ENCODE data around the gene MIPEP. TPM values are rescaled to one million over a fixed set of nuclear protein-coding genes. Genes with fewer than 3 reads are reported as not detected.

MIPEP gene
- polyA plus RNA-seq, 2 of the 4 experiments (the other 2 are of a cell fraction), result 21.6 to 32.8 TPM

- POLR2A ChIA-PET, result no interaction called here
- TF ChIP-seq MYC (IDR thresholded peaks at IDR 0.05; ENCODE audit: borderline replicate concordance, low read length), result no peak
- no peak for TF ChIP-seq E2F6 (IDR thresholded peaks at IDR 0.05; ENCODE audit: borderline replicate concordance, low read depth)
- no peak for TF ChIP-seq KDM1A (IDR thresholded peaks at IDR 0.05; ENCODE audit: low read depth)
- TF ChIP-seq HDAC2 (IDR thresholded peaks at IDR 0.05), result no peak
- no peak for TF ChIP-seq NFE2L2 (conservative IDR thresholded peaks at IDR 0.05; ENCODE audit: low read length)
- no peak for TF ChIP-seq ESRRA (IDR thresholded peaks at IDR 0.05; ENCODE audit: borderline replicate concordance, low read length)
- no peak for TF ChIP-seq RNF2 (IDR thresholded peaks at IDR 0.05; ENCODE audit: borderline replicate concordance, low read depth)
- no peak for TF ChIP-seq MAZ (IDR thresholded peaks at IDR 0.05; ENCODE audit: borderline replicate concordance, low read depth, low read length)
- no peak for TF ChIP-seq NR3C1 (IDR thresholded peaks at IDR 0.05)
- TF ChIP-seq RCOR1 (IDR thresholded peaks at IDR 0.05; ENCODE audit: low read depth, low read length), result no peak
- TF ChIP-seq NPAS2 (CRISPR knock-in tag; IDR thresholded peaks at IDR 0.05; ENCODE audit: borderline replicate concordance), result no peak
- TF ChIP-seq FOXS1 (CRISPR knock-in tag; IDR thresholded peaks at IDR 0.05), result no peak
- no peak for TF ChIP-seq HOXB13 (CRISPR knock-in tag; IDR thresholded peaks at IDR 0.05; ENCODE audit: low read depth)
- no peak for TF ChIP-seq EHF (CRISPR knock-in tag; IDR thresholded peaks at IDR 0.05)
- no peak for TF ChIP-seq TP53 (CRISPR knock-in tag; IDR thresholded peaks at IDR 0.05)
- CTCF ChIA-PET, result interaction anchor here (1.7 to 2.8 kb wide), 3 partner anchors 14 to 131 kb away, joined by 5 to 9 read pairs (median 7); no protein-coding TSS in a partner anchor
- Histone ChIP-seq H3K4me3 (no peak overlapping the region), H3K9me3 (no peaks in the 10 kb centered on the region), H3K4me2 (no peak overlapping the region), H3K27ac (no peak overlapping the region), H3K4me1 (no peaks in the 10 kb centered on the region)
- ATAC-seq (no peak), DNase-seq (ENCODE audit: low read depth in 1 of 2, low spot score in 1 of 2) (no peak), FAIRE-seq (no peak)
- 44% methylated on average over 1 of the region's 1 CpG for WGBS (ENCODE audit: missing lambda C conversion rate)
Observed at GRCh38 chr13:23709536-23709935, 179.7 kb downstream of the MIPEP start.

- H3K27ac ChIP-seq, result no peak overlapping the region
- ChIA-PET CTCF (interaction anchor here (0.6 to 2.8 kb wide), 17 partner anchors 9 to 241 kb away, joined by 3 to 11 read pairs (median 4); no protein-coding TSS in a partner anchor), POLR2A (no interaction called here)
- no peak overlapping the region for H3K4me3 ChIP-seq
- WGBS (ENCODE audit: missing lambda C conversion rate), result 62% methylated on average over 3 of the region's 3 CpGs
- no peak for FAIRE-seq
- no peak overlapping the region for H3K4me2 ChIP-seq
- H3K9me3 ChIP-seq, result no peaks in the 10 kb centered on the region
- 0 out of 6 replicates have a peak, but pooled peaks of 1 of the 2 experiments have one; percentile 47 for ATAC-seq
- H3K4me1 ChIP-seq, result no peaks in the 10 kb centered on the region
- TF ChIP-seq SMC3 (IDR thresholded peaks at IDR 0.05) (peak; percentile 42; the same call in 1 of the 3 replicates), RAD21 (conservative IDR thresholded peaks at IDR 0.05 in 1 of 2, IDR thresholded peaks at IDR 0.05 in 1 of 2) (peak; percentile 39 to 40; a peak in 4 of 5 replicates), RNF2 (IDR thresholded peaks at IDR 0.05; ENCODE audit: borderline replicate concordance, low read depth) (no peak), NR3C1 (IDR thresholded peaks at IDR 0.05) (no peak), CTCF (IDR thresholded peaks at IDR 0.05) (peak; percentile 34; the same call in 1 of the 3 replicates), BCL3 (IDR thresholded peaks at IDR 0.05) (no peak)
- peak in 1 of 2 experiments; percentile 24 for DNase-seq (ENCODE audit: low read depth in 1 of 2, low spot score in 1 of 2)
Observed at GRCh38 chr13:23707674-23708073, 181.5 kb downstream of the MIPEP start.

- POLR2A ChIA-PET, result no interaction called here
- Histone ChIP-seq H3K4me2 (no peak overlapping the region), H3K4me3 (no peak overlapping the region), H3K4me1 (no peaks in the 10 kb centered on the region), H3K27ac (no peak overlapping the region), H3K9me3 (no peaks in the 10 kb centered on the region)
- CTCF ChIA-PET, result interaction anchor here (1.2 kb wide), 1 partner anchor 164 kb away, joined by 3 read pairs; no protein-coding TSS in a partner anchor
- FAIRE-seq (no peak), DNase-seq (ENCODE audit: low read depth in 1 of 2, low spot score in 1 of 2) (no peak), ATAC-seq (no peak)
- 54% methylated on average over 2 of the region's 2 CpGs for WGBS (ENCODE audit: missing lambda C conversion rate)
- TF ChIP-seq FOXS1 (CRISPR knock-in tag; IDR thresholded peaks at IDR 0.05) (no peak), CBX2 (IDR thresholded peaks at IDR 0.05; ENCODE audit: borderline replicate concordance, low read depth) (no peak), ZSCAN20 (CRISPR knock-in tag; IDR thresholded peaks at IDR 0.05) (no peak), HES2 (IDR thresholded peaks at IDR 0.05) (no peak), ZC3H11A (IDR thresholded peaks at IDR 0.05) (no peak), EHMT2 (IDR thresholded peaks at IDR 0.05; ENCODE audit: low read depth) (no peak), EP300 (IDR thresholded peaks at IDR 0.05) (no peak), CTCF (IDR thresholded peaks at IDR 0.05) (no peak), HDAC2 (IDR thresholded peaks at IDR 0.05) (no peak), JUNB (IDR thresholded peaks at IDR 0.05) (no peak)
Observed at GRCh38 chr13:23705583-23705982, 183.6 kb downstream of the MIPEP start.
